Measurements from ENCODE around the gene MYRIP. TPM values are rescaled to one million over a fixed set of nuclear protein-coding genes. Genes with fewer than 3 reads are reported as not detected.
"Not testable (repeated sequence)": the region's sequence is repeated elsewhere in the genome, so short reads cannot be mapped to it uniquely, and the experiment has no call there.

Gene MYRIP
- total RNA-seq, 1 experiment from 2014 or later = 0.44 TPM

DNA sequence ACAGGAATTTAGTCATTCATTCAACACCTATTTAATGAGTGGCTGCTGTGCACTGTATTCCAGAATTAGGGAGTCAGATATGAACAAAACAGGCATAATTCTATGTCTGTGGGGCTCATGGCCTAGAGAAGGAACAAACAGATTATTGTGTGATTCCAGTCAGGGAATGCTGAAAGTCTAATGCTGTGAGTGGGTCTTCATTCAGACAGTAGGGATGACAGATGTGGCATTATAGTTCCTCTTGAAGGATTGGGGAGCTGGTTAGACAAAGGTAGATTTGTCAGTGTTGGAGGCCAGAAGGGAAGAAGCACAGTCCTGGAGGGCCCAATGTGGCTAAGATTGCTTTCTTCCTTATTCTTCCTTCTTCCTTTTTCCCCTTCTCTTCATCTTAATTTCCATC, 273.7 kb downstream of the MYRIP start:
- ChIA-PET CTCF (no interaction called here), RAD21 (ENCODE audit: low non-redundant PET in 1 of 2, low total read pairs in 2 of 2, uncharacterized antibody in 2 of 2, unreplicated experiment in 2 of 2) (no interaction called here), POLR2A (no interaction called here)
- TF ChIP-seq EZH2 (IDR thresholded peaks at IDR 0.05) (no peak), SP1 (IDR thresholded peaks at IDR 0.05; ENCODE audit: low read depth) (no peak), EGR1 (IDR thresholded peaks at IDR 0.05; ENCODE audit: low read depth) (no peak), SIN3A (IDR thresholded peaks at IDR 0.05; ENCODE audit: low read depth) (no peak), ZFX (IDR thresholded peaks at IDR 0.05) (no peak), CEBPB (IDR thresholded peaks at IDR 0.05; ENCODE audit: low read depth) (no peak)
- TF ChIP-seq, protein P1, sequence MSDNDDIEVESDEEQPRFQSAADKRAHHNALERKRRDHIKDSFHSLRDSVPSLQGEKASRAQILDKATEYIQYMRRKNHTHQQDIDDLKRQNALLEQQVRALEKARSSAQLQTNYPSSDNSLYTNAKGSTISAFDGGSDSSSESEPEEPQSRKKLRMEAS (IDR thresholded peaks at IDR 0.05) = no peak
- no peak overlapping the region for H3K9ac ChIP-seq (ENCODE audit: low read length)
- no peak overlapping the region for H3K27ac ChIP-seq (ENCODE audit: low read depth, low read length)
- H3K4me3 ChIP-seq (replicated peaks in 1 of 2; ENCODE audit: low read depth in 1 of 2, low read length in 2 of 2) = no peak overlapping the region
- no peaks in the 10 kb centered on the region for H3K4me1 ChIP-seq (ENCODE audit: control insufficient read depth in 1 of 2, insufficient read depth in 2 of 2, low read length in 2 of 2)
- no peaks in the 10 kb centered on the region for H4K20me1 ChIP-seq (ENCODE audit: insufficient read depth)
- no peak overlapping the region for H3K4me2 ChIP-seq (ENCODE audit: low read length)
- no peak overlapping the region for H2AFZ ChIP-seq (ENCODE audit: low read depth, low read length, poor library complexity, severe bottlenecking)
- intact Hi-C loops (cut with micrococcal nuclease) = no loop called here
- ATAC-seq (no peak), DNase-seq (ENCODE audit: low read depth, low spot score) (no peak)
- H3K79me2 ChIP-seq (ENCODE audit: insufficient read depth, low read length) = no peaks in the 10 kb centered on the region
- no peaks in the 10 kb centered on the region for H3K36me3 ChIP-seq (ENCODE audit: control insufficient read depth in 1 of 2, insufficient read depth in 2 of 2, low read length in 2 of 2)
- no TSS peak for BruUV-seq (replicated peaks)
- no peaks in the 10 kb centered on the region for H3K27me3 ChIP-seq (ENCODE audit: insufficient read depth, low read length)
- no peaks in the 10 kb centered on the region for H3K9me3 ChIP-seq (ENCODE audit: control insufficient read depth in 1 of 2, insufficient read depth in 1 of 2, low read depth in 1 of 2, low read length in 2 of 2)
- H3K9me2 ChIP-seq (ENCODE audit: insufficient read depth) = no peaks in the 10 kb centered on the region

DNA sequence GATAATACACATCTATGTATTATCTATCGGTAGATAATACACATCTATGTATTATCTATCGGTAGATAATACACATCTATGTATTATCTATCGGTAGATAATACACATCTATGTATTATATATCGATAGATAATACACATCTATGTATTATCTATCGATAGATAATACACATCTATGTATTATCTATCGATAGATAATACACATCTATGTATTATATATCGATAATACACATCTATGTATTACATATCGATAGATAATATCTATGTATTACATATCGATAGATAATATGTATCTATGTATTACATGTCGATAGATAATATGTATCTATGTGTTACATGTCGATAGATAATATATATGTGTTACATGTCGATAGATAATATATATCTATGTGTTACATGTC, 275.0 kb downstream of the MYRIP start:
- POLR2A ChIA-PET; DNase-seq (ENCODE audit: low read depth, low spot score); ATAC-seq; H3K9me3 ChIP-seq (ENCODE audit: control insufficient read depth in 1 of 2, insufficient read depth in 1 of 2, low read depth in 1 of 2, low read length in 2 of 2); H3K9me2 ChIP-seq (ENCODE audit: insufficient read depth); H3K4me1 ChIP-seq (ENCODE audit: control insufficient read depth in 1 of 2, insufficient read depth in 2 of 2, low read length in 2 of 2); H3K9ac ChIP-seq (ENCODE audit: low read length); H2AFZ ChIP-seq (ENCODE audit: low read depth, low read length, poor library complexity, severe bottlenecking); H3K4me3 ChIP-seq (replicated peaks in 1 of 2; ENCODE audit: low read depth in 1 of 2, low read length in 2 of 2); RAD21 ChIA-PET (ENCODE audit: low non-redundant PET in 1 of 2, low total read pairs in 2 of 2, uncharacterized antibody in 2 of 2, unreplicated experiment in 2 of 2); H3K27ac ChIP-seq (ENCODE audit: low read depth, low read length); H3K27me3 ChIP-seq (ENCODE audit: insufficient read depth, low read length); CTCF ChIA-PET; H3K79me2 ChIP-seq (ENCODE audit: insufficient read depth, low read length); H3K4me2 ChIP-seq (ENCODE audit: low read length); BruUV-seq (replicated peaks); H3K36me3 ChIP-seq (ENCODE audit: control insufficient read depth in 1 of 2, insufficient read depth in 2 of 2, low read length in 2 of 2); intact Hi-C loops (cut with micrococcal nuclease); H4K20me1 ChIP-seq (ENCODE audit: insufficient read depth): not testable (repeated sequence)

All from HCT116 (cell line).